HCT116 (cell line): ENCODE data around the gene DCAF6. TPM values are rescaled to one million over a fixed set of nuclear protein-coding genes. Genes with fewer than 3 reads are reported as not detected.

Experiments
- ATAC-seq: fragments of 200-7000 bp; cut with Tn5 transposase; 2 replicates; pipeline ENCODE4 v1.9.1; 2020; ENCODE audit warnings: mild to moderate bottlenecking, moderate library complexity
- BruUV-seq: library from RNA; stranded (reverse); fragments of 400-500 nt; replicated peaks from 2 replicates; lab custom pipeline; 2021; lab: Mats Ljungman, UMichigan
- CTCF ChIA-PET: fragments of 300-600 bp; sonication (Branson Sonifier 250); formaldehyde crosslinking; loops from one replicate; lab custom pipeline; 2021; ENCODE audit warnings: antibody characterized with exemption; lab: Charles Lee
- POLR2A ChIA-PET: fragments of 300-600, 350-600 bp; sonication (Branson Sonifier 250); formaldehyde crosslinking; loops from one replicate; lab custom pipeline; 2021; ENCODE audit warnings: antibody characterized with exemption; lab: Charles Lee
- RAD21 ChIA-PET, 2 experiments: fragments of 300-600 bp; sonication (Branson Sonifier 250); formaldehyde crosslinking; loops; one replicate each; lab custom pipeline; 2023; ENCODE audit warnings: low total read pairs in 2 of 2; ENCODE audit not compliant: uncharacterized antibody in 2 of 2, unreplicated experiment in 2 of 2, low non-redundant PET in 1 of 2; lab: Charles Lee
- DNase-seq: peaks from one replicate; pipeline ENCODE4 v3.0.0-alpha.2; 2010; ENCODE audit warnings: low read depth, low spot score
- H2AFZ ChIP-seq: fragments of 200-600 bp; shearing (Covaris generic), sonication (generic); 2 replicates; pipeline ENCODE4 v1.6.1; 2017; ENCODE audit warnings: low read depth, mixed run types, mixed read lengths, antibody characterized with exemption, low read length; ENCODE audit not compliant: poor library complexity, severe bottlenecking
- H3K27ac ChIP-seq: 2 replicates; pipeline ENCODE4 v1.5.1; 2012; ENCODE audit warnings: low read depth, low read length
- H3K27me3 ChIP-seq: fragments of 200-600 bp; sonication (generic); 2 replicates; pipeline ENCODE4 v1.6.1; 2016; ENCODE audit warnings: mixed run types, low read length, mixed read lengths; ENCODE audit not compliant: insufficient read depth
- H3K36me3 ChIP-seq, 2 experiments: fragments of 200-500 bp in 1 of 2; fragments of 200-600 bp in 1 of 2; sonication (Bioruptor generic) in 1 of 2; sonication (generic) in 1 of 2; 2 replicates each; pipeline versions ENCODE4 v1.5.1 to v1.6.1; 2014 to 2016; ENCODE audit warnings: low read length in 2 of 2, inconsistent platforms in 1 of 2, mixed read lengths in 1 of 2, mixed run types in 1 of 2; ENCODE audit not compliant: insufficient read depth in 2 of 2, control insufficient read depth in 1 of 2
- H3K4me1 ChIP-seq, 2 experiments: fragments of 200-600 bp in 1 of 2; sonication (generic) in 1 of 2; 2 replicates each; pipeline versions ENCODE4 v1.5.1 to v1.6.1; 2012 to 2017; ENCODE audit warnings: low read length in 2 of 2, inconsistent platforms in 1 of 2, mild to moderate bottlenecking in 1 of 2, mixed read lengths in 1 of 2, mixed run types in 1 of 2, moderate library complexity in 1 of 2; ENCODE audit not compliant: insufficient read depth in 2 of 2, control insufficient read depth in 1 of 2
- H3K4me2 ChIP-seq: fragments of 200-600 bp; sonication (generic); 2 replicates; pipeline ENCODE4 v1.6.1; 2017; ENCODE audit warnings: mixed run types, low read length, mixed read lengths
- H3K4me3 ChIP-seq, 2 experiments: fragments of 200-600 bp in 1 of 2; sonication (generic) in 1 of 2; replicated peaks in 1 of 2; 2 replicates each; pipeline ENCODE4 v1.5.1; 2011 to 2016; ENCODE audit warnings: low read length in 2 of 2, control low read depth in 1 of 2, low read depth in 1 of 2, mild to moderate bottlenecking in 1 of 2, mixed read lengths in 1 of 2, mixed run types in 1 of 2
- H3K79me2 ChIP-seq: fragments of 200-600 bp; sonication (generic); 2 replicates; pipeline ENCODE4 v1.6.1; 2017; ENCODE audit warnings: mild to moderate bottlenecking, mixed run types, low read length, moderate library complexity, mixed read lengths; ENCODE audit not compliant: insufficient read depth
- H3K9ac ChIP-seq: fragments of 200-600 bp; sonication (generic); 2 replicates; pipeline ENCODE4 v1.6.1; 2016; ENCODE audit warnings: low read length, mixed read lengths
- H3K9me2 ChIP-seq: fragments of 200-600 bp; sonication (generic), shearing (Covaris generic); 2 replicates; pipeline ENCODE4 v1.6.1; 2017; ENCODE audit warnings: mixed run types, mild to moderate bottlenecking, moderate library complexity; ENCODE audit not compliant: insufficient read depth
- H3K9me3 ChIP-seq, 2 experiments: fragments of 200-500 bp in 1 of 2; fragments of 200-600 bp in 1 of 2; sonication (Bioruptor generic) in 1 of 2; sonication (generic) in 1 of 2; 2 replicates each; pipeline ENCODE4 v1.6.1; 2014 to 2017; ENCODE audit warnings: low read length in 2 of 2, mixed read lengths in 2 of 2, inconsistent platforms in 1 of 2, low read depth in 1 of 2, mild to moderate bottlenecking in 1 of 2, mixed run types in 1 of 2, moderate library complexity in 1 of 2; ENCODE audit not compliant: control insufficient read depth in 1 of 2, insufficient read depth in 1 of 2
- H4K20me1 ChIP-seq: fragments of 200-600 bp; sonication (generic), shearing (Covaris generic); 2 replicates; pipeline ENCODE4 v1.6.1; 2017; ENCODE audit warnings: mixed run types, mild to moderate bottlenecking, moderate library complexity; ENCODE audit not compliant: insufficient read depth
- ATF3 ChIP-seq: IDR thresholded peaks from 2 replicates; pipeline ENCODE4 v1.6.1; 2012
- CBX3 ChIP-seq: IDR thresholded peaks from 2 replicates; pipeline ENCODE4 v1.6.1; 2012; ENCODE audit warnings: low read depth
- CEBPB ChIP-seq: IDR thresholded peaks from 2 replicates; pipeline ENCODE4 v1.6.1; 2012; ENCODE audit warnings: low read depth
- ELF1 ChIP-seq: IDR thresholded peaks from 2 replicates; pipeline ENCODE4 v1.6.1; 2012; ENCODE audit warnings: low read depth, borderline replicate concordance
- EZH2 ChIP-seq: fragments of 200-600 bp; sonication (generic); IDR thresholded peaks from 2 replicates; pipeline ENCODE4 v1.6.1; 2017; ENCODE audit warnings: antibody characterized with exemption, mixed run types
- EZH2phosphoT487 ChIP-seq: fragments of 200-600 bp; IDR thresholded peaks from 2 replicates; pipeline ENCODE4 v1.6.1; 2018; ENCODE audit warnings: antibody characterized with exemption, borderline replicate concordance
- FOSL1 ChIP-seq: IDR thresholded peaks from 2 replicates; pipeline ENCODE4 v1.6.1; 2012; ENCODE audit warnings: low read depth
- POLR2AphosphoS5 ChIP-seq: IDR thresholded peaks from 2 replicates; pipeline ENCODE4 v1.6.1; 2011; ENCODE audit warnings: mild to moderate bottlenecking, low read depth, low read length, moderate library complexity
- REST ChIP-seq: IDR thresholded peaks from 2 replicates; pipeline ENCODE4 v1.6.1; 2012; ENCODE audit warnings: low read depth
- SP1 ChIP-seq: IDR thresholded peaks from 2 replicates; pipeline ENCODE4 v1.6.1; 2012; ENCODE audit warnings: low read depth
- SRF ChIP-seq: IDR thresholded peaks from 2 replicates; pipeline ENCODE4 v1.6.1; 2012; ENCODE audit warnings: low read depth
- YY1 ChIP-seq: IDR thresholded peaks from 2 replicates; pipeline ENCODE4 v1.6.1; 2011; ENCODE audit warnings: low read length, low read depth, moderate library complexity, mild to moderate bottlenecking; ENCODE audit not compliant: insufficient replicate concordance; ENCODE audit errors: extremely low read depth
- ZFX ChIP-seq: fragments of 450-650 bp; IDR thresholded peaks from 2 replicates; pipeline ENCODE4 v1.6.1; 2017
- intact Hi-C: fragments of 100-400 bp; cut with micrococcal nuclease; formaldehyde crosslinking; loops from 2 replicates; pipeline ENCODE4 v1.10.0; 2022
- total RNA-seq: library from RNA; stranded (reverse); gene quantifications from one replicate; pipeline ENCODE4 v1.2.1, GENCODE V29; 2021; ENCODE audit not compliant: unreplicated experiment
- TF ChIP-seq, protein P1 (sequence below), 3 experiments: fragments of 200-600 bp in 1 of 3; sonication (generic) in 1 of 3; IDR thresholded peaks in 2 of 3; conservative IDR thresholded peaks in 1 of 3; 2 replicates each; pipeline ENCODE4 v1.5.1; 2012 to 2017; ENCODE audit warnings: low read depth in 2 of 3, low read length in 2 of 3, antibody characterized with exemption in 1 of 3, borderline replicate concordance in 1 of 3, control low read depth in 1 of 3, mild to moderate bottlenecking in 1 of 3, mixed read lengths in 1 of 3, mixed run types in 1 of 3, moderate library complexity in 1 of 3; ENCODE audit not compliant: insufficient read depth in 1 of 3

The DCAF6 gene
- total RNA-seq, 1 experiment from 2014 or later: 34.2 TPM

DNA sequence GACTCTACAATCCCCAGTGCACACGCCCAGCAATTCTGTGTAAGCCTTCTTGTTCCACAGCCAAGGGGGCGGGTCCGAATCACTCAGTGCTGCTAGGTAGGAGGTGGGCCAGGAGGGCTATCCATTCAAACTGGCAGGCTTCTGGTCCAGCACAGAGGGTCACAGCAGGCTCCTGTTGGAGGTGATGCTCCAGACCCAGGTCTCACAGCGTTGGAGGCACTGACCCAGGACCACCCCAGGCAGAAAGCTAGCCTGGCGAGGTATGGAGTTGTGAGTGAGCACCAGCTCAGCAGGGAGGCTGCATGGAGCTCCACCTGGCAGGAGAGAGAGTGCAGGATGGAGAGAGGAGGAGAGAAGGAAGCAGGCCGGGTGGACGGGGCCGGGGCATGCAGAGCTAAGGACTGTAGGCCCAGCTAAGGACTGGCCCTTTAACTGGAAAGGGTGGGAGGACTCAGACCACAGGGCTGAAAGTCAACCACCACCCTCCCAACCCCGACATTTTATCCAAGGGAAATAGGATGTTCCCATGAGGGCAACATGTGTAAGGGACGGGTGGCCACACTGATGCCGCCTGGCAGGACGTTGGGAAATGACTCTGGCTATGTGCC is 161.5 kb downstream of the DCAF6 start:
- no TSS peak for BruUV-seq
- Histone ChIP-seq H2AFZ (no peak overlapping the region), H4K20me1 (no peaks in the 10 kb centered on the region), H3K9me3 (no peaks in the 10 kb centered on the region), H3K27me3 (no peaks in the 10 kb centered on the region), H3K4me3 (no peak overlapping the region), H3K4me1 (peaks cover 2 to 7% of the 10 kb centered on the region in 2 experiments; a peak in 1 of 4 replicates), H3K9ac (no peak overlapping the region), H3K9me2 (no peaks in the 10 kb centered on the region), H3K4me2 (no peak overlapping the region), H3K79me2 (no peaks in the 10 kb centered on the region), H3K36me3 (no peaks in the 10 kb centered on the region), H3K27ac (no peak overlapping the region)
- no peak for ATAC-seq
- DNase-seq: no peak
- intact Hi-C loops: no loop called here
- TF ChIP-seq REST (no peak), CEBPB (no peak), ATF3 (no peak), SRF (no peak), FOSL1 (no peak), CBX3 (no peak), ZFX (no peak), SP1 (no peak), YY1 (no peak), ELF1 (no peak), EZH2phosphoT487 (no peak), EZH2 (no peak), POLR2AphosphoS5 (no peak)
- TF ChIP-seq, protein P1, sequence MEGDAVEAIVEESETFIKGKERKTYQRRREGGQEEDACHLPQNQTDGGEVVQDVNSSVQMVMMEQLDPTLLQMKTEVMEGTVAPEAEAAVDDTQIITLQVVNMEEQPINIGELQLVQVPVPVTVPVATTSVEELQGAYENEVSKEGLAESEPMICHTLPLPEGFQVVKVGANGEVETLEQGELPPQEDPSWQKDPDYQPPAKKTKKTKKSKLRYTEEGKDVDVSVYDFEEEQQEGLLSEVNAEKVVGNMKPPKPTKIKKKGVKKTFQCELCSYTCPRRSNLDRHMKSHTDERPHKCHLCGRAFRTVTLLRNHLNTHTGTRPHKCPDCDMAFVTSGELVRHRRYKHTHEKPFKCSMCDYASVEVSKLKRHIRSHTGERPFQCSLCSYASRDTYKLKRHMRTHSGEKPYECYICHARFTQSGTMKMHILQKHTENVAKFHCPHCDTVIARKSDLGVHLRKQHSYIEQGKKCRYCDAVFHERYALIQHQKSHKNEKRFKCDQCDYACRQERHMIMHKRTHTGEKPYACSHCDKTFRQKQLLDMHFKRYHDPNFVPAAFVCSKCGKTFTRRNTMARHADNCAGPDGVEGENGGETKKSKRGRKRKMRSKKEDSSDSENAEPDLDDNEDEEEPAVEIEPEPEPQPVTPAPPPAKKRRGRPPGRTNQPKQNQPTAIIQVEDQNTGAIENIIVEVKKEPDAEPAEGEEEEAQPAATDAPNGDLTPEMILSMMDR (IDR thresholded peaks at IDR 0.05 in 2 of 3, conservative IDR thresholded peaks at IDR 0.05 in 1 of 3; ENCODE audit: borderline replicate concordance in 1 of 3, insufficient read depth in 1 of 3, low read depth in 2 of 3, low read length in 2 of 3): no peak
- ChIA-PET CTCF (no interaction called here), POLR2A (no interaction called here), RAD21 (no interaction called here)
